Esophagus squamous epithelium (tissue), 5 donors: ENCODE measurements around the gene FCHSD2. TPM values are rescaled to one million over a fixed set of nuclear protein-coding genes. Genes with fewer than 3 reads are reported as not detected.

Experiments used
- DNase-seq: peaks from one replicate; lab custom pipeline; 2025; lab: John Stamatoyannopoulos, UW
- H3K27ac ChIP-seq, 4 donors: fragments of 200-600 bp; sonication (generic); one replicate each; pipeline ENCODE4 v1.5.1; 2016 to 2019; ENCODE audit warnings: mild to moderate bottlenecking in 1 of 4
- H3K27me3 ChIP-seq, 4 donors: fragments of 200-600 bp; sonication (generic); 1 replicate in 3 of 4; 2 replicates in 1 of 4; pipeline versions ENCODE4 v1.5.1 to v1.6.0; 2017 to 2021; ENCODE audit warnings: antibody characterized with exemption in 1 of 4
- H3K36me3 ChIP-seq, 3 donors: fragments of 200-600 bp; sonication (generic); one replicate each; pipeline ENCODE4 v1.5.1; 2016 to 2019
- H3K4me1 ChIP-seq, 3 donors: fragments of 200-600 bp; sonication (generic); one replicate each; pipeline ENCODE4 v1.5.1; 2017 to 2019
- H3K4me3 ChIP-seq, 4 donors: fragments of 200-600 bp; sonication (generic); 1 replicate in 3 of 4; 2 replicates in 1 of 4; pipeline ENCODE4 v1.5.1; 2016 to 2019; ENCODE audit warnings: mild to moderate bottlenecking in 2 of 4, moderate library complexity in 1 of 4
- H3K9me3 ChIP-seq, 3 donors: fragments of 200-600 bp; sonication (generic); one replicate each; pipeline ENCODE4 v1.5.1; 2016 to 2019
- POLR2A ChIP-seq, 4 donors: fragments of 450-650 bp; IDR thresholded peaks; one replicate each; pipeline ENCODE4 v1.6.1; 2017; ENCODE audit warnings: antibody characterized with exemption in 4 of 4, mild to moderate bottlenecking in 4 of 4, moderate library complexity in 3 of 4
- WGBS, 2 donors: methylation state at CpG; one replicate each; pipeline ENCODE4 v1.1.5; 2018; 5-methylcytosine and 5-hydroxymethylcytosine counted together
- intact Hi-C: fragments of 100-400 bp; cut with DNase I; formaldehyde crosslinking; loops from one replicate; pipeline ENCODE4 v1.15.0; 2022
- total RNA-seq, 4 donors: library from RNA; depleted of rRNA; stranded (reverse); fragments of >200 nt; gene quantifications; one replicate each; pipeline ENCODE4 v1.1.0, GENCODE V29; 2016
- TF ChIP-seq, protein P1 (sequence below), 6 experiments: fragments of 450-650 bp in 4 of 6; fragments of 200-600 bp in 2 of 6; sonication (generic) in 2 of 6; IDR thresholded peaks; one replicate each; pipeline ENCODE4 v1.5.1; 2016 to 2019; ENCODE audit warnings: antibody characterized with exemption in 6 of 6, mild to moderate bottlenecking in 4 of 6, moderate library complexity in 4 of 6
- donor health status: DM: yes; HTN: yes; CAD: no.

The FCHSD2 gene
- total RNA-seq, 4 donors from 2014 or later: 4.1 to 12.8 (median 6.8) TPM

DNA sequence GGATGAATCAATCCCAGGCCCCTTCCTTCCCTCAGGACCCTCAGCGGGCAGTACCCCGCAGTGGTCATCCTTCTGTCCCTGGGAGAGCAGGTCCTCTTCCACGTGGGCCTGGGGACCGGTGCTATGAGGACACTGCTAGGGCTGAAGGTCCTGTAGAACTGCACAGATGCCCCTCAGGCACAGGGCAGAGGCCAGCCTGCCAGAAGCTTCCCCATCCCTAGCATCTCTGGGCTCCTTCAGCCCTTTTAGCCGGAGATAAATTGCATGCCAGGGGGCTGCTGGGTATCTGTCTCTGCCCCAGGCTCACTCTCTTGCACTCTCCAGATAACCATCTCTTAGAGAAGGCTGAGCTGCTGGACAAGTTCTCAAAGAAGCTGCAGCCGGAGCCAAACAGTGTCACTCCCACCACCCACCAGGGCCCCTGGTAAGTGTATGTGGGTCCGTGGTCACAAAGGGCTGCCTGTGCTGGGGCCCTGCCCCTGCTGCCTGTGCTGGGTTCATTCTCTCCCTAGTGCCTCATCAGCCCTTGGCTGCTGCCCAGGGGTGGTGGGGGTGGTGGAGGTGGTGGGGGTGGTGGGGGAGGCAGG is 325.6 kb downstream of the FCHSD2 start:
- Histone ChIP-seq H3K27ac (peak overlapping the region in 1 of 4 donors; percentile 93), H3K4me1 (peaks cover 40 to 68% (median 45%) of the 10 kb centered on the region in 3 donors), H3K9me3 (no peaks in the 10 kb centered on the region), H3K4me3 (no peak overlapping the region), H3K27me3 (no peaks in the 10 kb centered on the region), H3K36me3 (peaks cover 0 to 42% (median 11%) of the 10 kb centered on the region in 3 donors)
- intact Hi-C loops: no loop called here
- WGBS, 2 donors: 88% methylated on average over 7 of the region's 7 CpGs; no CpG with 5 or more reads in 1 of the 2 donors
- no peak for DNase-seq
- TF ChIP-seq POLR2A (IDR thresholded peaks at IDR 0.05): no peak
- TF ChIP-seq, protein P1, sequence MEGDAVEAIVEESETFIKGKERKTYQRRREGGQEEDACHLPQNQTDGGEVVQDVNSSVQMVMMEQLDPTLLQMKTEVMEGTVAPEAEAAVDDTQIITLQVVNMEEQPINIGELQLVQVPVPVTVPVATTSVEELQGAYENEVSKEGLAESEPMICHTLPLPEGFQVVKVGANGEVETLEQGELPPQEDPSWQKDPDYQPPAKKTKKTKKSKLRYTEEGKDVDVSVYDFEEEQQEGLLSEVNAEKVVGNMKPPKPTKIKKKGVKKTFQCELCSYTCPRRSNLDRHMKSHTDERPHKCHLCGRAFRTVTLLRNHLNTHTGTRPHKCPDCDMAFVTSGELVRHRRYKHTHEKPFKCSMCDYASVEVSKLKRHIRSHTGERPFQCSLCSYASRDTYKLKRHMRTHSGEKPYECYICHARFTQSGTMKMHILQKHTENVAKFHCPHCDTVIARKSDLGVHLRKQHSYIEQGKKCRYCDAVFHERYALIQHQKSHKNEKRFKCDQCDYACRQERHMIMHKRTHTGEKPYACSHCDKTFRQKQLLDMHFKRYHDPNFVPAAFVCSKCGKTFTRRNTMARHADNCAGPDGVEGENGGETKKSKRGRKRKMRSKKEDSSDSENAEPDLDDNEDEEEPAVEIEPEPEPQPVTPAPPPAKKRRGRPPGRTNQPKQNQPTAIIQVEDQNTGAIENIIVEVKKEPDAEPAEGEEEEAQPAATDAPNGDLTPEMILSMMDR (IDR thresholded peaks at IDR 0.05): no peak

DNA sequence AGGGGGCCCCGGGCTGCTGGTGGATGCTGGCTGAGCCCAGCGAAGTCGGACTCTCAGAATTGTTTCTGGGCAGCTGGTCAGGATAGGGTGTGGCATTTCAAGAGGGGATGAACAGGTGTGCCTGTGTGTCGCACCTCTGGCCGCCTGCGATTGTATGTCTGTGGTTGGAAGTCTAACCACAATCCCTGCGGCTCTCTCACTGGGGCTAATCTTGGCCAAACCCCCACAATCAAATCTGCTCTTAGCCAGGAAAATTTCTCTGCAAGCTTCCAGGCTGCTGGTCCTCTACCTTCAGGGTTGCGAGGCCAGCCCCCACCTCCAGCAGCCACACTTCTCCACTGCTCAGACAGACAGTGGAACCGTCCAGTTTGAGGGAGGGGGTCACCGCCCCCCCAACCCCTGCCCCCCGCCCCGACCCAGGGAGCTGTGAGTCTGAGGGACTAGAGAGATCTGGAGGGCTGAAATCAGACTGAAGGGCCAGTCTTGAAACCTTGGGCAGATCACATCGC is 327.0 kb downstream of the FCHSD2 start:
- WGBS, 2 donors: 15 to 86% methylated on average over 1 to 9 of the region's 13 CpGs
- peak overlapping the region; percentile 93 to 99 (median 96) for H3K27ac ChIP-seq
- TF ChIP-seq, protein P1 (IDR thresholded peaks at IDR 0.05): no peak
- TF ChIP-seq POLR2A (IDR thresholded peaks at IDR 0.05): no peak
- peaks cover 27 to 64% (median 36%) of the 10 kb centered on the region in 3 donors for H3K4me1 ChIP-seq
- no peaks in the 10 kb centered on the region for H3K27me3 ChIP-seq
- H3K4me3 ChIP-seq: peak overlapping the region; percentile 84 to 91 (median 88)
- H3K9me3 ChIP-seq: no peaks in the 10 kb centered on the region
- H3K36me3 ChIP-seq: peaks cover 0 to 50% (median 8%) of the 10 kb centered on the region in 3 donors
- intact Hi-C loops: no loop called here
- DNase-seq: no peak

DNA sequence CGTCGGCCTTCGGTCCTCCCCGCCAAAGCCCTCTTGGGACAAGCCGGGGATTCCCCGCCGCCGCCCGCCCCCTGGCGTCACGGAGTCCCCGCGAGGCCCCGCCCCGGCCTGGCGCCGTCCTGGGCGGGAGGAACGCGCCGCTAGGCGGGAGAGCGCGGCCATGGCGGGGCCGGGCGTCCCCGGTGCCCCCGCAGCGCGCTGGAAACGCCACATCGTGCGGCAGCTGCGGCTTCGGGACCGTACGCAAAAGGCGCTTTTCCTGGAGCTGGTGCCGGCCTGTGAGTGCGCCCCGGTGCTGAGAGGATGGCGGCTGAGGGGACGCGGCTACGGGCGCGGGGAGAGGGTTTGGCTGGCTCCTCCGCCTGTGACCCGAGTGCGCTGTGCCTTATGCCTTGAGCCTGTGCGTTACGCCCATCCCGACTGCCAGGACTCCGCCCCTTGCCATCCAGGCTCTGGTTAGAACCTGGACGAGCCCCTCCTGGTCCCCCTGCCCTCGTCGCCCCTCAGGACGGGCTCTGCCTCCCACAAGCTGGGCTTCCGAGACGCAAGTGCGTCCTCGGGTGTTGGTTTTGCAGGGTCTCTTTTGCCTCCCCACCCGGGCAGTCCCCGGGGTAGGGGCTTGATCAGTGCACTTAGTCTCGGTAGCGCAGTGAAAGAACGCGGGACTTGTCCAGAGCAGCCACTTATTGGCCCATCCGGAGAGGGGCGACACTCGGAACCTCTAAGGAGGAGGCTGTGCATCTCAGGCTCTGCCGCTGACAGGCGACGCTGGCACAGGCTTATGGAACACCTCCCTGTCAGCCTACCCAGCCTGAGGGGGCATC is 327.6 kb downstream of the FCHSD2 start, which contains the start of gene ATG16L2:
Gene ATG16L2 (plus strand): TSS at position 126 of the 824 bp plus-strand sequence. CDS start 35 bp downstream, at position 161.
- intact Hi-C loops: no loop called here
- H3K27ac ChIP-seq: peak within 1 kb of the TSS; percentile 93 to 99 (median 96)
- H3K4me3 ChIP-seq: peak within 1 kb of the TSS; percentile 84 to 91 (median 88)
- peaks cover 27 to 59% (median 36%) of the 10 kb centered on the region in 3 donors for H3K4me1 ChIP-seq
- peak in 3 of 4 donors; percentile 23 to 86 (median 82) for TF ChIP-seq POLR2A (IDR thresholded peaks at IDR 0.05)
- TF ChIP-seq, protein P1 (IDR thresholded peaks at IDR 0.05): peak in 5 of 6 experiments; percentile 24 to 58 (median 53)
- WGBS, 2 donors: 0 to 1% methylated on average over 6 to 15 of the region's 75 CpGs
- DNase-seq: no peak
- H3K27me3 ChIP-seq: no peaks in the 10 kb centered on the region
- H3K36me3 ChIP-seq: peaks cover 0 to 50% (median 8%) of the 10 kb centered on the region in 3 donors
- no peaks in the 10 kb centered on the region for H3K9me3 ChIP-seq

DNA sequence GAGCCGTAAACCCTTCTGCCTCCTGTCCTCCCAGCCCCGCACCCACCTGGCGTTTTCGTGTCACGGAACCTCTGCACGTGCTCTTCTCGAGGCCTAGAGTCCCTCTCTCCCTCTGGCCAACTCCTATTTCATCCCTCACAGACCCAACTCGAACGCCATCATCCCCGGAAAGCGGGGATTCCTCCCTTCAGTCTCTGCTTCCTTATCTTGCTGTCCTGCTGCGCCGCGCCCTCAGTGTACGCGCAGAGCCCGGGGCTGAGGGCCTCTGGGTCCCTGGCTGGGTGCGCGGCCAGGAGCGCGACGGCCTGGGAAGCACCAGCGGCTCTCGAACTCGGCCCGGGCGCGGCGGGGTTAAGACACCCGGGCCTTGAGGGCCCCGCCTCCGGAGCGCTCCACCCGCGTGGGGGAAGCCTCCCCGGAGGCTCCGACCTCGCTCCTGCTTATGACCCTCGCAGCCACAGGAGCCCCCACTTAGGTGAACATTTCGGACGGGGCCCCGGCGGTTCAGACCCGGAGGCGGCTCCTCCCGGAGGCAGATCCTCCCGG is 328.3 kb downstream of the FCHSD2 start:
- intact Hi-C loops: no loop called here
- peaks cover 27 to 59% (median 36%) of the 10 kb centered on the region in 3 donors for H3K4me1 ChIP-seq

More for the DNA sequence above, 328.3 kb downstream of the FCHSD2 start:
- TF ChIP-seq, protein P1 (IDR thresholded peaks at IDR 0.05): no peak
- TF ChIP-seq POLR2A (IDR thresholded peaks at IDR 0.05): peak in 2 of 4 donors; percentile 5
- Histone ChIP-seq H3K9me3 (no peaks in the 10 kb centered on the region), H3K4me3 (peak overlapping the region; percentile 84 to 91 (median 88)), H3K27ac (peak overlapping the region; percentile 93 to 99 (median 96)), H3K27me3 (no peaks in the 10 kb centered on the region), H3K36me3 (peaks cover 0 to 50% (median 5%) of the 10 kb centered on the region in 3 donors)
- WGBS, 2 donors: 0 to 1% methylated on average over 8 to 14 of the region's 47 CpGs
- peak; percentile 35 for DNase-seq
